ENCODE data around the gene NALCN.

NALCN gene

GRCh38 chr13:101121608-101122007, 294.7 kb downstream of the NALCN start:
- no peak for DNase-seq (ENCODE audit: low read depth)

GRCh38 chr13:101120007-101120406, 296.3 kb downstream of the NALCN start:
- DNase-seq (ENCODE audit: low read depth) = no peak

DNA sequence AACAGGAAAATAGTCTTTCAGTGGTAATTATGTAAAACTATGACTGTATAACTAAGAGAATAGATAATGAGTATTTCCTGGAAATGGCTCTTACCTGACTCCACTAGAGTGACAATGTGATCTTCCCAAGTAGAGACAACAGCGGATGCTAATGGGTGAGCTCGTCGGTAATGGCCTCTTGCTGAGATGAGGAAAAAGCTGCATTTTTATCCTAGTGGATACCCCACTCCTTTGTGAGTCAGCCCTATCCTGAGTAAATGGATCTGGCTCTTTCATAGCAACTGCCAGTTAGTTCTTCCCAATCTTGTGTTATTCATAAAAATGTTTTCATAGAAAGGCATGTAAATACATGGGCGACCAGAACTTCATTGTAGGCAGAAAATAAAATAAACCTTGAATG, 299.5 kb downstream of the NALCN start:
- DNase-seq (ENCODE audit: low read depth) = no peak

DNA sequence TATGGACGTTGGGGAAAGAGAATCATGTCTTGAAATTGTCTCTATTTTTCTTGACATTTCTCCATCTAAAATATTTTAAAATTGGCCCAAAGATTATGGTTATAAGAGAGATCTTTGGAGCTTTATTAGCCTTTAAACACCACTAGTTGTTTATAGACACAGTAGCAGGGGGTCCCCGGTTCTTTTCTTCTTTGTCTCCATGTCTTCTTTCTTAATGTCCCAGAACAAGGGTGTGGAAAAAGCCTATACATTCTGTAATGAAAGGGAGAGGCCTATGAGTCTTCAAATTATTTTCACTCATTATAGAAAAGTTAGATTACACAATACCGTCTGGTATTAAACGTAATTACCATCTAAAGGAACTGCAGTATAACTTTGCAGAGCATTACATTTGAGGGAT, 300.0 kb downstream of the NALCN start:
- DNase-seq (ENCODE audit: low read depth) = no peak

DNA sequence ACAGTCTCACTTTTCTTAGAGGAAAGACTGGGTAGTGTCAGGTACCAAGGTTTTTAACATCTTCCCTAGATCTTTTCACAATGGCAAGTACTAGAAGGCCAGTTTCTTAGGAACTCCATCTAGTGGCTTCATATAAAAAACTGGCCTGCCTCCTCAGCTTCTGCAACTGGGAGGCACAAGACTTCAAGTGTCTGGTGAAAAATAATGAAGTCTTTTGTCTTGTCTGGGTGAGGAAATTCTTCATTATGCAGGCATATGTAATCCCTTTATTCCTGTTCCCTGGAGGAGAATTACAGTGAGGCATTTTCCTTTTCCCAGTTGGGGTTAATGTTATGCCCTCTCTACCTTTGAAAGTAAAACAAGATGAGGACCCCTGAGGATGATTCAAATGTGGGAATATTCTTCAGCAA, 300.5 kb downstream of the NALCN start:
- no peak for DNase-seq (ENCODE audit: low read depth)

DNA sequence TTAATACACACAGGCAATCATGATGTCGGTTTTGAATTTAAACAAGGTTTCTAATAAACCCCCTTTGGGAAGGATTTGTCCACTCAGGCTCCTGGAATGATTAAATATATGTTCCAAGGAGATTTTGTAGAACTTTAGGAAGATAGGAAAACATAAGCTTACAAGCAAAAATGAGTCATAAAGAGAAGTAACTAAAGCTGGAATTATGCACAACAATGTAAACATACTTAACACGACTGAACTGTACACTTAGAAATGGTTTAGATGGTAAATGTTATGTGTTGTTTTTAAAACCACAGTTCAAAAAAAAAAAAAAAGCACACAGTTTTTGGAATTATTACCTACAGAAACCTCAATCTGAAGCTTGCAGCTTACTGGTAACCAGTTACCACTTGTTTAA, 304.4 kb downstream of the NALCN start:
- DNase-seq (ENCODE audit: low read depth) = no peak

DNA sequence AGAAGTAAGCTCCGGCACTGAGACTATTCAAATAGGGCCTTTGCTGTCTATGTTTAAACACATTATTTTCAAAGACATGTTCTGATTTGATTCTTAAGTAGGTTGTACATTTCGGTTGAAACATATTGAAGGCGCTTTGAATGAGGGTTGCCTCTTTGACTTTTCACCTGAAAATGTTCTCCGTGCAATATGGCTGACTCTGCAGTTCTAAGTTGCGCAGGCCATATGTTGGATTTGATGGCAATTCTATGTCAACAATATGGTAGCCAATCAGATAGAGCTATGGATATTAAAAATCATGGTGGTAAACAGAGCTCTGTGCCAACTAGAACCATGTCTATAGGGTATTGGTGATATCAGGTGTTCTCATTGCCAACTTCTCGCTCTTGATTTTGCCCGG, 307.3 kb downstream of the NALCN start:
- no peak for DNase-seq (ENCODE audit: low read depth)

DNA sequence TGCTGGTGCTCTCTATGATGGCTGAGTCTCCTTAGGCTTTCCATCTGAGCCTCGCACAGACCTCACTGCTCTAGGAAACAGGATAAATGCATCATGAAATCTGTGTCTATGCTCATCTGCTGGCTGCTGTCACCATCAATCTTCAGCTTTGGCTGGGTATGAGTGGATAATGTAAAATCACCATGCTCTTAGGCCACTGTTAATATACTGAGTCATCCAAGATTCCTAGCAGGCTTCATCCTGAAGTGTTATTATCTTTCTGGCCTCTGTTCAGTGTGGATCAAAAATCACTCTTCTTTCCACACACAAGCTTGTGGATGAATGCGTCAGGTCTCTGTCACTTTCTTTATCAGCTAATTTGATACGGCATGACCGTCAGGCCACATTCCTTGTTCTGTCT, 317.4 kb downstream of the NALCN start:
- DNase-seq (ENCODE audit: low read depth) = no peak

DNA sequence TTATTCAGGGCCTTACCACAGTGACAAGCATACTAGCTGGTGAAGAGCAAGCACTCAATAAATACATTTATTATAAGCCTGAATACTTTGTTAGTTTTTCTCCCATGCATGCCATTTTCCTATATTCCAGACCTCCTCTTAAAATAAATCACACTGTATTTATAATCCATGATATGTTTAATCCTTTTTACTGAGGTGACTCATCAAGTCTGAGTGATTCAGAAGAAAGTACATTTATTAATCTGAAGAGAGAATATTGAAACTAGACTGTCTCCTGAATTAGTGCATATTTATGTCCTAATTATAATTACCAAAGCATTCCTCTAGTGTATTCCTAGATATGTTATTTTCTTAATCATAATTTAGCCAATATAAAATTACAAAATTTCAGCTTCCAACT, 323.3 kb downstream of the NALCN start:
- no peak for DNase-seq (ENCODE audit: low read depth)

GRCh38 chr13:101090287-101090686, 326.0 kb downstream of the NALCN start:
- no peak for DNase-seq (ENCODE audit: low read depth)

GRCh38 chr13:101085551-101085950, 330.8 kb downstream of the NALCN start:
- no peak for DNase-seq (ENCODE audit: low read depth)

DNA sequence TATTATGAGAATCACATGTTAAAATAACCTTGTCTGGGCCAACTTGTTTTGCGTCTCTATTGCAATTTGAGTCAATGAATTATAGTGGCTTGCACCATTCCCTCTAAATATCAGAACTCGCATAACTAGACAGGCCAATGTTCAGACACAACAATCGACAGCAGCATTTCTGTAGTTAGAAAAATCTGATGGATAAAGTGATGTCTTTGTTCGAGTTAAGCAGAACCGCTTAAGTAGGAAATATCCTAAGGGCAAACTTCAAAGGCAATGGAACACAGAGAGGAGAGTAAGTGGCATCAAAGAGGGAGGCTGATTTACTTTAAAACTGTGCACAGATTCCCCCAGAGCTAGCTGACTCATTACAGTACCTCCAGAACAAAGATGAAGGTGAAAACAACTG, 333.9 kb downstream of the NALCN start:
- DNase-seq (ENCODE audit: low read depth) = no peak

DNA sequence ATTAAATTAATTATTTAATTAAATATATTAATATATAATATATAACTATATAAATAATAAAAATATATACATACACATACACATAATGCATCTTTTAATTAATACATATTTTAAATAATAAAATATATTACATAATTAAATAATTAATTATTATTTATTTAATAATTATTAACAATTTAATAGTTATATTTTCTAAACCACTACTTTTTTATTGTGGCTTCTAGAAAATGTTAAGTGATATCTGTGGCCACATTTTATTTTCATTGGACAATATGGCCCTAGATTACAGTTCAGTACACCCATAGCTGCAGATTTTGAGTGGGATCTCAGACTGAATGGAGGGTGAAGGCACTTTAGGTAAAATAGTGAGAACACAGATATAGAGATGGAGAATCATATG, 335.7 kb downstream of the NALCN start:
- DNase-seq (ENCODE audit: low read depth) = no peak

DNA sequence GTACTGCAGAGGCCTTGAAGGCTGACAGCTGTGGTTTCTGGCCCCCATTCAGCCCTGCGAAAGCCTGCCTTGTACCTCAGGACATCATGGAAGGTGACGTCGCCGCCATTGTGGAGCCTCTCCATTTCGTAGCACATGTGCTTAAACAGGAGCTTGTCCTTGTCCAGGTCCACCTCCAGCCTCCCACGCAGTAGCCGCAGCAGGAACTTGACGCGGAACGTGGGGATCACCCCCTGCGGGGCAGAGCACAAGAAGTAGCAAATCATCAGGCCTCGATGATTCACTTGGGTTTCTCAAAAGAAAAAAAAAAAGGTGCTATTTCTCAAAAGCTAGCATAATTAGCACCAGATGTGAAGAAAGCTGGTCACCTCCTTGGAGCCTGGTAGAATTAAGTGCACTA, 351.0 kb downstream of the NALCN start:
- no peak for DNase-seq (ENCODE audit: low read depth)

DNA sequence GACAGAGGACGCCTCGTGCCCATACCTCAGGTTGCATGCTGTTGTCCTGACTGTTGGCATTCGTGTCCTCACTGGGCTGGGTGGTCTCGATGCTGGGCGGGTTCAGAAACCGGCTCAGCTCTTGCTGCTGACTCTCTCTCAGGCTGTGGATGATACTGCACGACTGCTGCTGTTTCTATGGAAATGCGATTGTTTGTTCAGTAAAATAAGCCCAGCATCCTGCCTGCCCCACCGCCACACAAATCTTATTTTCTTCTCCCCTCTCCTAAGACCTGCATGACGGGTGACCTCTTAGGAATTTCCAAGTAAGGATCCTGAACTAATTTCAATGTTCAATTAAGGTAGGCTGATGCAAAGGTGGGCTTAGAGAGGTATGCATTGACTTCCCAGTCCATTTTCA, 356.5 kb downstream of the NALCN start:
- DNase-seq (ENCODE audit: low read depth) = no peak

- no peak for DNase-seq (ENCODE audit: low read depth)
These were observed 357.5 kb downstream of the NALCN start for GRCh38 chr13:101058841-101059240.

DNA sequence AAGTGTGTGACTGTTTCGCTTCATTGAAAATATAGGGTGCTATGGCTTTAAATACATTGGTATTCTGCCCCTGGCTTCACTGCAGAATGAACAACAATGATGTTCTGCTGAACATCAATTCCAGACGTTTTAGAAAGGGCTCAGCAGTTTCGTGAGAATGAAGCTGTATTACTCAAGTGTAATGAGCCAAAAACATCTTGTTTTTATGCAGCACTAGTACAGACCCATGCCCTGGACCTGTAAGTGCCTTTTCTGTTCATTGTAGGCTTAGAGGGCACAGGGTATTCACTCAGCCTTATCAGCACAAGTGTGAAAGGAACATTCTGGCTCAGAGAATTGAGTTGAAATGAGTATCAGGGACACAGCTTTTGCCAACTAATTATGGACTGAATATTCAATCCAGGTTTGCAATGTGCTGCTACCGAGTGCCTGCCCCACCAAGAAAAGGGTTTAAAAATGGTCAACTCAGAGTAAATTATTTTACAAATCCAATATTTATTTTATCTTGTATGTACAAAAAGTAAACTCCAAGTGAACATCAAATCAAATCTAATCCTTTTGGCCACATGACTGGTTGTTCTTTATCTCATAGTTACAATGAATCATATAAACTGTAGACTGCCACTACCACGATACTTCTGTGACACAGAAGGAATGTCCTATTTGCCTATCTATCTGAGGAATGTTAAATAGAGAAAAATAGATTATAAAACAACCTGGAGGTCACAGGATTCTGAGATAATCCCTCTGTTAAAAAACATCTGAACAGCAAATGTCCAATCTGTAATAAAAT, 362.8 kb downstream of the NALCN start:
- DNase-seq (ENCODE audit: low read depth) = no peak

GRCh38 chr13:101049166-101049850, 367.0 kb downstream of the NALCN start:
- DNase-seq (ENCODE audit: low read depth) = no peak

- DNase-seq (ENCODE audit: low read depth) = no peak
These were observed 379.8 kb downstream of the NALCN start for GRCh38 chr13:101036546-101036945.

DNA sequence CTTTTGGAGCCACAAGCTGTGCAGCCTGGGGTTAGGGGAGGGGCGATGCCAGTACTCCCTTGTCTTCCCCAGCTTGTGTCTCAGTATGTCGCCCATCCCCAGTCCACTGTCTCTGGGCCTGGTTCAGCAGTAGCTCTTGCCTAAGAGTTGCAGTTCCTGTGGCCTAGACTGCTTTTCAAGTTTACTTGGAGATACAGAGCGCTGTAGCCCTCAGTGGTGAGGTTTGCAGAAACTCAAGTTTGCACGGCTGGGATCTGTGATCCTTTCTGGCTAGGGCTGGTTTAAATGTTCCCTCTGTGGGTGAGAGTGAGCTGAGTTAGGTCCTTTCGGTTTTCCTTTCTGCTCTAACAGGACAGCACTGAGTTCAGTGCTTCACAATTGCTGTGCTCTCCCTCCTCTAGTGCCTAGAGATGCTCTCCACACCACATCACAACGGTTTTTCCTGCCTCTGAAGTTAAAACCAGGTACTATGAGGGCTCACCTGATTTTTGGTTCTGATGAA, 381.1 kb downstream of the NALCN start:
- DNase-seq (ENCODE audit: low read depth) = no peak

DNA sequence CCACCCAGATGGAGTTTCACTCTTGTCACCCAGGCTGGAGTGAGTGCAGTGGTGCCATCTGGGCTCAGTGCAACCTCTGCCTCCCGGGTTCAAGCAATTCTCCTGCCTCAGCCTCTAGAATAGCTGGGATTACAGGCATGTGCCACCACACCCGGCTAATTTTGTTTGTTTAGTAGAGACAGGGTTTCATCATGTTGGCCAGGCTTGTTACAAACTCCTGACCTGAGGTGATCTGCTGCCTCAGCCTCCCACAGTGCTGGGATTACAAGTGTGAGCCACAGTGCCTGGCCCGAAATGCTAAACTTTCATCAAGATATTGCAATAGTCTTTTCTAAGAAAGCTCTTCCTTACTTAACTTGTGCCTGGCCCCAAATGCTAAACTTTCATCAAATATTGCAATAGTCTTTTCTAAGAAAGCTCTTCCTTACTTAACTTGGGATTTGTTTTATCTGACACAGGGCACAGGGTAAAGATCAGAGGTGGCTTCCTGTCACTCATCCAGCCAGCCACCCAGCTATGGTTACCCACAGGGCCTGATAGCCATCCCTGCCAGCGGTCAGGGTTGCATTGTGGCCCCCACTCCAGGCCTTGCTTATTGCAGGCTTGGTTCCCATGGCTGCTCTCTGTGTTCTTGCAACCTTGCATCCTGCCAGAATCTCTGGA, 389.4 kb downstream of the NALCN start:
- no peak for DNase-seq (ENCODE audit: low read depth)

- DNase-seq (ENCODE audit: low read depth) = no peak
These were observed 390.0 kb downstream of the NALCN start for GRCh38 chr13:101026328-101026727.

- no peak for DNase-seq (ENCODE audit: low read depth)
These were observed 390.4 kb downstream of the NALCN start for GRCh38 chr13:101025925-101026324.
